GM12878 (cell line): Measurements from ENCODE around the gene COMT. TPM values are rescaled to one million over a fixed set of nuclear protein-coding genes. Genes with fewer than 3 reads are reported as not detected.

Experiments
- NFYA ChIP-seq: IDR thresholded peaks from 2 replicates; pipeline ENCODE4 v1.6.1; 2011; ENCODE audit warnings: low read depth, mild to moderate bottlenecking, low read length, improper control_type of control experiment, borderline replicate concordance
- POLR2A ChIP-seq: IDR thresholded peaks from 2 replicates; pipeline ENCODE4 v1.6.1; 2011; ENCODE audit warnings: low read depth, mild to moderate bottlenecking, low read length
- STAT1 ChIP-seq: fragments of 450-650 bp; conservative IDR thresholded peaks from 2 replicates; pipeline ENCODE4 v1.6.1; 2014; ENCODE audit warnings: antibody characterized with exemption, mild to moderate bottlenecking
- polyA plus RNA-seq, 11 experiments: library from polyadenylated mRNA; depleted of rRNA in 4 of 11; unstranded in 6 of 11; stranded (reverse) in 5 of 11; fragments of >200 nt; fragmentation: Nextera tagmentation in 4 of 11; fragmentation: Illumina TruSeq in 1 of 11; extraction: Ambion mirVana in 4 of 11; extraction: Trizol in 1 of 11; gene quantifications; 1 replicate in 1 of 11; 2 replicates in 10 of 11; pipeline versions ENCODE4 v1.2.1 to v1.2.3, GENCODE V29; 2011 to 2016; ENCODE audit warnings: inconsistent platforms in 2 of 11, missing spikeins in 2 of 11, low read depth in 1 of 11
- total RNA-seq, 4 experiments: library from RNA; depleted of rRNA in 3 of 4; stranded (reverse); fragments of >200 nt in 3 of 4; fragmentation: Illumina TruSeq in 1 of 4; extraction: Trizol in 1 of 4; gene quantifications; 2 replicates each; pipeline versions ENCODE4 v1.2.1 to v1.2.3, GENCODE V29; 2013 to 2021
- TF ChIP-seq, protein P1 (sequence below): IDR thresholded peaks from 2 replicates; pipeline ENCODE4 v1.6.1; 2012; ENCODE audit warnings: mild to moderate bottlenecking, low read depth, low read length
- TF ChIP-seq, protein P2 (sequence below): fragments of 150-350 bp; IDR thresholded peaks from 2 replicates; pipeline ENCODE4 v1.6.1; 2016; ENCODE audit warnings: low read depth, low read length

The COMT gene
- total and polyA plus RNA-seq, 10 of the 15 experiments (the other 5 are each of a cell fraction or from before 2014, with no cell fraction given) = 4.5 to 152 (median 66.1) TPM

DNA sequence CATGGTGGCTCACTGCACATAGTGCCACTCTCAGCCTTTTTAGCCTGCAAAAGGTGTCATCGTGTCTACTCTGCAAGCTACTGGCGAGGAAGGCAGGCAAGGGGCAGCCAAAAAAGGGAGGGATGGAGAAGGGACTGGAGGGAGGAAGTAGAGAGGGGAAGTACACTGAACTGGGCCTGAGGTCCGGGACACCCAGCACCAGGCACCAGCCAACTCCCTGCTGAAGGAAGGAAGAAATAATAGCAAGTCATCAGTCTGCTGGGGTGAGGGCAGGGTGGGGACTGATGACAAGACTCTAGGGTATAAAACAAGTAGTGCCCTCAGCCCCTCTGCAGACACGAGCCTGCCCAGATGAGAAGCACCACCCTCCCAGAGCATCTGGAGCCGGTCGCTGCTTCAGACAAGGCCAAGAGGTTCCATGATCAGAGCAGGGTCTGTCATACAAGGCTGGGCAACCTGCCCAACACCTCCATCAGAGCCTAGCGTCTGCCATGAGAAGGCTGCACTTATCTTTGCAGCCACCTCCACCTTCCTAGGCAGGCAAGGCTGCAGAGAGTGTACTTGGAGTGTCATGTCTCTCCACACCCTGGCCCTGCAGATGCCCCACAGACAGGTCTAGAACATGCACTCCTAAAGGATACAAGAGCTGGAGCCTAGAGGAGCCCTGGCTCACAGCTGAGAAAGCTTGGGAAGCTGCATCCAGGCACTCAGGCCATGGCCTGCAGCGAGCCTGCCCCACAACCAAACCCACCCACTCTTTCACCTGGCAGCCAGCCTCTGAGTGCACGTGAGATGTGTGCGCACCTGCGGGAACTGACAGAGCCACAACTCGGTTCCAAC, 9.0 kb upstream of the COMT start (continued):
- TF ChIP-seq NFYA (no peak), POLR2A (no peak), STAT1 (no peak)
- TF ChIP-seq, protein P1, sequence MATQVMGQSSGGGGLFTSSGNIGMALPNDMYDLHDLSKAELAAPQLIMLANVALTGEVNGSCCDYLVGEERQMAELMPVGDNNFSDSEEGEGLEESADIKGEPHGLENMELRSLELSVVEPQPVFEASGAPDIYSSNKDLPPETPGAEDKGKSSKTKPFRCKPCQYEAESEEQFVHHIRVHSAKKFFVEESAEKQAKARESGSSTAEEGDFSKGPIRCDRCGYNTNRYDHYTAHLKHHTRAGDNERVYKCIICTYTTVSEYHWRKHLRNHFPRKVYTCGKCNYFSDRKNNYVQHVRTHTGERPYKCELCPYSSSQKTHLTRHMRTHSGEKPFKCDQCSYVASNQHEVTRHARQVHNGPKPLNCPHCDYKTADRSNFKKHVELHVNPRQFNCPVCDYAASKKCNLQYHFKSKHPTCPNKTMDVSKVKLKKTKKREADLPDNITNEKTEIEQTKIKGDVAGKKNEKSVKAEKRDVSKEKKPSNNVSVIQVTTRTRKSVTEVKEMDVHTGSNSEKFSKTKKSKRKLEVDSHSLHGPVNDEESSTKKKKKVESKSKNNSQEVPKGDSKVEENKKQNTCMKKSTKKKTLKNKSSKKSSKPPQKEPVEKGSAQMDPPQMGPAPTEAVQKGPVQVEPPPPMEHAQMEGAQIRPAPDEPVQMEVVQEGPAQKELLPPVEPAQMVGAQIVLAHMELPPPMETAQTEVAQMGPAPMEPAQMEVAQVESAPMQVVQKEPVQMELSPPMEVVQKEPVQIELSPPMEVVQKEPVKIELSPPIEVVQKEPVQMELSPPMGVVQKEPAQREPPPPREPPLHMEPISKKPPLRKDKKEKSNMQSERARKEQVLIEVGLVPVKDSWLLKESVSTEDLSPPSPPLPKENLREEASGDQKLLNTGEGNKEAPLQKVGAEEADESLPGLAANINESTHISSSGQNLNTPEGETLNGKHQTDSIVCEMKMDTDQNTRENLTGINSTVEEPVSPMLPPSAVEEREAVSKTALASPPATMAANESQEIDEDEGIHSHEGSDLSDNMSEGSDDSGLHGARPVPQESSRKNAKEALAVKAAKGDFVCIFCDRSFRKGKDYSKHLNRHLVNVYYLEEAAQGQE = no peak
- TF ChIP-seq, protein P2, sequence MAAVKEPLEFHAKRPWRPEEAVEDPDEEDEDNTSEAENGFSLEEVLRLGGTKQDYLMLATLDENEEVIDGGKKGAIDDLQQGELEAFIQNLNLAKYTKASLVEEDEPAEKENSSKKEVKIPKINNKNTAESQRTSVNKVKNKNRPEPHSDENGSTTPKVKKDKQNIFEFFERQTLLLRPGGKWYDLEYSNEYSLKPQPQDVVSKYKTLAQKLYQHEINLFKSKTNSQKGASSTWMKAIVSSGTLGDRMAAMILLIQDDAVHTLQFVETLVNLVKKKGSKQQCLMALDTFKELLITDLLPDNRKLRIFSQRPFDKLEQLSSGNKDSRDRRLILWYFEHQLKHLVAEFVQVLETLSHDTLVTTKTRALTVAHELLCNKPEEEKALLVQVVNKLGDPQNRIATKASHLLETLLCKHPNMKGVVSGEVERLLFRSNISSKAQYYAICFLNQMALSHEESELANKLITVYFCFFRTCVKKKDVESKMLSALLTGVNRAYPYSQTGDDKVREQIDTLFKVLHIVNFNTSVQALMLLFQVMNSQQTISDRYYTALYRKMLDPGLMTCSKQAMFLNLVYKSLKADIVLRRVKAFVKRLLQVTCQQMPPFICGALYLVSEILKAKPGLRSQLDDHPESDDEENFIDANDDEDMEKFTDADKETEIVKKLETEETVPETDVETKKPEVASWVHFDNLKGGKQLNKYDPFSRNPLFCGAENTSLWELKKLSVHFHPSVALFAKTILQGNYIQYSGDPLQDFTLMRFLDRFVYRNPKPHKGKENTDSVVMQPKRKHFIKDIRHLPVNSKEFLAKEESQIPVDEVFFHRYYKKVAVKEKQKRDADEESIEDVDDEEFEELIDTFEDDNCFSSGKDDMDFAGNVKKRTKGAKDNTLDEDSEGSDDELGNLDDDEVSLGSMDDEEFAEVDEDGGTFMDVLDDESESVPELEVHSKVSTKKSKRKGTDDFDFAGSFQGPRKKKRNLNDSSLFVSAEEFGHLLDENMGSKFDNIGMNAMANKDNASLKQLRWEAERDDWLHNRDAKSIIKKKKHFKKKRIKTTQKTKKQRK = no peak
